ENCODE results near the gene AREL1. TPM values are rescaled to one million over a fixed set of nuclear protein-coding genes. Genes with fewer than 3 reads are reported as not detected.
A peak's percentile ranks its signal among the peaks of the same experiment; 100 is the strongest.

The AREL1 gene
- total and polyA plus RNA-seq, 10 of the 15 experiments (the other 5 are each of a cell fraction or from before 2014, with no cell fraction given), result 6.2 to 40.4 (median 23.7) TPM

- ATAC-seq (no peak), DNase-seq (ENCODE audit: low read depth, low spot score) (no peak), FAIRE-seq (no peak)
- POLR2A ChIA-PET, result no interaction called here
- TSS peak; percentile 12 for BruUV-seq (replicated peaks)
- WGBS (ENCODE audit: insufficient coverage, insufficient replicate concordance, low lambda C conversion rate, missing lambda C conversion rate), result 100% methylated on average over 1 of the region's 1 CpG
- no peaks in the 10 kb centered on the region for H3K4me1 ChIP-seq (ENCODE audit: control insufficient read depth, insufficient read depth, low read length)
- in situ Hi-C loops (cut with MboI) (no loop called here), intact Hi-C loops (cut with micrococcal nuclease; ENCODE audit: unreplicated experiment) (no loop called here)
- H3K27me3 ChIP-seq (replicated peaks in 1 of 2; ENCODE audit: control insufficient read depth in 2 of 2, insufficient read depth in 2 of 2, low read length in 1 of 2), result no peaks in the 10 kb centered on the region
- SMC1A ChIA-PET (ENCODE audit: uncharacterized antibody, unreplicated experiment), result interaction anchor here (0.8 to 2.3 kb wide), 4 partner anchors 9 to 178 kb away, joined by 3 to 6 read pairs (median 4); no protein-coding TSS in a partner anchor
- H3K4me3 ChIP-seq, result no peak overlapping the region
- no peaks in the 10 kb centered on the region for H3K79me2 ChIP-seq (ENCODE audit: control insufficient read depth, insufficient read depth, low read length)
- RAD21 ChIA-PET (ENCODE audit: unreplicated experiment), result no interaction called here
- peaks cover 12 to 13% of the 10 kb centered on the region in 2 experiments for H3K36me3 ChIP-seq (ENCODE audit: control insufficient read depth in 2 of 2, insufficient read depth in 2 of 2, low read length in 1 of 2)
- H3K4me2 ChIP-seq (ENCODE audit: control insufficient read depth, insufficient read depth), result no peak overlapping the region
- TF ChIP-seq SUZ12 (IDR thresholded peaks at IDR 0.05; ENCODE audit: unreplicated experiment) (no peak), DPF2 (IDR thresholded peaks at IDR 0.05) (no peak), CREM (IDR thresholded peaks at IDR 0.05; ENCODE audit: low read depth) (no peak)
- TF ChIP-seq, protein P1, sequence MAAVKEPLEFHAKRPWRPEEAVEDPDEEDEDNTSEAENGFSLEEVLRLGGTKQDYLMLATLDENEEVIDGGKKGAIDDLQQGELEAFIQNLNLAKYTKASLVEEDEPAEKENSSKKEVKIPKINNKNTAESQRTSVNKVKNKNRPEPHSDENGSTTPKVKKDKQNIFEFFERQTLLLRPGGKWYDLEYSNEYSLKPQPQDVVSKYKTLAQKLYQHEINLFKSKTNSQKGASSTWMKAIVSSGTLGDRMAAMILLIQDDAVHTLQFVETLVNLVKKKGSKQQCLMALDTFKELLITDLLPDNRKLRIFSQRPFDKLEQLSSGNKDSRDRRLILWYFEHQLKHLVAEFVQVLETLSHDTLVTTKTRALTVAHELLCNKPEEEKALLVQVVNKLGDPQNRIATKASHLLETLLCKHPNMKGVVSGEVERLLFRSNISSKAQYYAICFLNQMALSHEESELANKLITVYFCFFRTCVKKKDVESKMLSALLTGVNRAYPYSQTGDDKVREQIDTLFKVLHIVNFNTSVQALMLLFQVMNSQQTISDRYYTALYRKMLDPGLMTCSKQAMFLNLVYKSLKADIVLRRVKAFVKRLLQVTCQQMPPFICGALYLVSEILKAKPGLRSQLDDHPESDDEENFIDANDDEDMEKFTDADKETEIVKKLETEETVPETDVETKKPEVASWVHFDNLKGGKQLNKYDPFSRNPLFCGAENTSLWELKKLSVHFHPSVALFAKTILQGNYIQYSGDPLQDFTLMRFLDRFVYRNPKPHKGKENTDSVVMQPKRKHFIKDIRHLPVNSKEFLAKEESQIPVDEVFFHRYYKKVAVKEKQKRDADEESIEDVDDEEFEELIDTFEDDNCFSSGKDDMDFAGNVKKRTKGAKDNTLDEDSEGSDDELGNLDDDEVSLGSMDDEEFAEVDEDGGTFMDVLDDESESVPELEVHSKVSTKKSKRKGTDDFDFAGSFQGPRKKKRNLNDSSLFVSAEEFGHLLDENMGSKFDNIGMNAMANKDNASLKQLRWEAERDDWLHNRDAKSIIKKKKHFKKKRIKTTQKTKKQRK (IDR thresholded peaks at IDR 0.05; ENCODE audit: low read depth, low read length), result no peak
- no peak overlapping the region for H3K27ac ChIP-seq (ENCODE audit: control insufficient read depth, insufficient read depth)
- CTCF ChIA-PET, result interaction anchor here (0.9 to 1.5 kb wide), 3 partner anchors 11 to 59 kb away, joined by 3 to 7 read pairs (median 3); no protein-coding TSS in a partner anchor
- H3K9me3 ChIP-seq (replicated peaks; ENCODE audit: control insufficient read depth, insufficient read depth, low read length), result no peaks in the 10 kb centered on the region
- H4K20me1 ChIP-seq (ENCODE audit: control insufficient read depth, insufficient read depth), result no peaks in the 10 kb centered on the region
- no peak overlapping the region for H2AFZ ChIP-seq (ENCODE audit: control insufficient read depth, low read depth, low read length)
- H3K9ac ChIP-seq (ENCODE audit: control insufficient read depth, insufficient read depth, low read length), result no peak overlapping the region
These were observed 45.1 kb downstream of the AREL1 start for GRCh38 chr14:74667758-74668157.

All from GM12878 (cell line).